ENCODE results near the gene PASD1.
"Not testable (repeated sequence)": the region's sequence is repeated elsewhere in the genome, so short reads cannot be mapped to it uniquely, and the experiment has no call there.

The PASD1 gene

DNA sequence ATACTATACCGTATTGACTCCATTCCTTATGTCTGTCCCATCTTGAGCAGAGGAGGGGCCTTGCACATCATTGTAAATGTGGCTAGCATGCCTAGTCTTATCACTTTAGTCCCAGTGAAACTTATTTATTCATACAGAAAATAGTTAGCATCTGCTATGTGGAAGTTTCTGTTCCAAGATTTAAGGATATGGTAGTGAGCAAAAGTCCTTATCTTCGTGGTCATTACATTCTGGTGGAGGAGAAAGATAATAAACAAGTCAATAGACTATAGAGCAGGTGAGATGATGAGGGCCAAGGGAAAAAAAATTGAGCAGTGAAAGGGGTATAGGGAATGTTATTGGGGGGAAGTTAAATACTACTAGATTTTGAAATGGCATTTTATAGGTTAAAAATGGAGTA lies 68.3 kb downstream of the PASD1 start:
- no peak for DNase-seq

DNA sequence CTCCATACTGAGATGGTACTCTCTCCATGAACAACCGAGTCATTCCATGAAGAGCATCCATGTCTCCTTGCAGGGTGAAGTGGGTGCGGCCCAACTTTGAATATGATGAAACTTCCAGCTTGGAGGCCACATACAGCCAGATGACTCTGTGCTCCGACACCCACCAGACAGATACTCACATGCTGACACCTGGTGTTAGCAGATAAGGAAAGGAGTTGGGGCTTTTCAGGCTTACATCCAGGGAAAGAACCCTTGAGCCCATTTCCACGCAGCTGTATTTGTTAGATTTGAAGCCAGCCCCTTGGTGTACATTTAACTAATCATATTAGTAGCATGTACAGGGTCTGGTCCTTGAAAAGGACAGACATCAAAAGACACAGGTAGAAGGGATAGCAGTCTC lies 69.7 kb downstream of the PASD1 start:
- DNase-seq: no peak

GRCh38 chrX:151634937-151635336 lies 71.5 kb downstream of the PASD1 start:
- no peak for DNase-seq

DNA sequence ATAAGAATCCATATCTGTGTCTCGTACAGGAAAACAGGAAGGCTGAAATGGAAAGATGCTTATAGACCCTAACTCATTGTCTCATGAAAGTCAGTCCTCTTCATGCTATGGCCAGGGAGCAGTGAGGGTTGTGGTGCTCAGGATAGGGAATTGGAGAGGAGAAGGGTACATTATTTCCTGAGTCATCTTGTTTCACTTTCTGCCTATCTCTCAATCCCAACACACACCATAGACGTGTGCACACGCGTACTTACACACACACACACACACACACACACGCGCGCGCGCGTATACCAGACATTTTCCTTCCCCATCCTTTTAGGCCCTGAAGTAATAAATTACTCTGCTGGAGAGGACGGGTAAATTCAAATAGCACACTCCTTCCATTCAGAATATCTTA lies 78.1 kb downstream of the PASD1 start:
- no peak for DNase-seq

GRCh38 chrX:151675121-151675746 lies 111.8 kb downstream of the PASD1 start:
- DNase-seq: no peak

- DNase-seq: no peak
These were observed 112.7 kb downstream of the PASD1 start for GRCh38 chrX:151676196-151676595.

DNA sequence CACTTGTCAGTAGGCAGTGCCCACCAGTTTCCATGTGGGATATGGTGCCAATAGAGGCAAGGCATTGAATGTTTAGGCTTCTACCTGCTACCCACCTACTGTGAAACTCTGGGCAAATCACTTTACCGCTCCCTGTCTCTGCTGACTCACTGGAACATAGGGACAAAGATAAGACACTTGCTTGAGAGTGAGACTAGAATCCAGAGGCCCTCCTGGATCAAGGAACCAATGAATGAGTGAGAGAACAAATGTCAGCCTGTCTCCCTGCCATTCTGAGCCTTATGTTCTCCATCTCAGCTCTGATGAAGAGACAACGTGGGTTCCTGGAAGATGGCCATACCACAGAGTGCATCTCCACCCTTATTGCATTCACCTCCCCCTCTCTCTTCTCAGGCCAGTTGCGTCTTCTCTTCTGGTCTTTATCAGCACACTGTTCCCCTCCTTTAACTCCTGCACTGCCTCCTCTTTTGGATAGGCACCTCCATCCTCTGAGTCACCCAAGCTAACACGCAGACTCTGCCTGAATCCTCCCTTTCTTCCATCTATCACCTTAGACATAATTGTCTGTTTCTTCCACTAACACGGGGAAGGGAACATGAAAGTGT lies 116.4 kb downstream of the PASD1 start:
- no peak for DNase-seq

- DNase-seq: peak; percentile 20
These were observed 117.3 kb downstream of the PASD1 start for GRCh38 chrX:151680805-151681204.

GRCh38 chrX:151687635-151688034 lies 124.2 kb downstream of the PASD1 start:
- DNase-seq: no peak

DNA sequence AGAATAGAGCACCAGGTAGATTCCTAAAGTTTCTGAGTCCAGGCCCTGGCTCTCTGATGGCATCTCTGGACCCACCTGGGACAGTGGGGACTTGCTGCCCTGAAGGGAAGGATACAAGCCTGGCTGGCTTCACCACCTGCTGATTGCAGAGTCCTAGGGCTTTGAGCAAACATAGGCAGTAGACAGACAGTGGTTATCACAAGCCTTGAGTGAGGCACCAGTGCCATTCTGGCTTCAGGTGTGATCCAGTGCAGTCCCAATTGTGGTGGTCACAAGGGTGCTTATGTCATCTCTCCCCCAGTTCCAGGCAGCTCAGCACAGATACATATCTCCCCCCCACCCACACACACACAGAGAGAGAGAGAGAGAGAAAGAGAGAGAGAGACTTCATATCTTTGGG lies 125.2 kb downstream of the PASD1 start:
- no peak for DNase-seq

GRCh38 chrX:151692825-151693224 lies 129.3 kb downstream of the PASD1 start:
- DNase-seq: no peak

DNA sequence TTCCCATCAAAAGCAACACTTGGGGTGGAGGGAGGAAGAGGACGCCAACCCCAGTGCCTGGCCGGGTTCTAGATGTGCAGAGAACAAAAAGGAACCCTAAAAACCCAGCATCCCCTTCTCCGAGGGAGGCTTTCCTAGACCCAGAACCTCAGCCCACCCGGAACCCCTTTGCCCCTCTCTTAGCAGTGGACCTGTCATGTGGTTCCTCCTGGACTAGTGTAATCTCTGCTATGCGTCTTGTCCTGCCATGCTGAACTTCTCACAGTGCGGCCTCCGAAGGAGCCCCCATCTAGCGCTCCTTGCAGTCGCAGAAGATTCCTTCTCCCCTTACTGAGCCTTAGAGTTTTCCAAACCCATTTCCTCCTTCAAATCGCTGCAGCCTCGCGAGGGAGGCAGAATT lies 130.6 kb downstream of the PASD1 start:
- no peak for DNase-seq

- DNase-seq: no peak
These were observed 131.4 kb downstream of the PASD1 start, which contains the start of gene PRRG3 for GRCh38 chrX:151694661-151695582. Gene PRRG3, plus strand, starts transcription at chrX:151695458. Its CDS starts 3,357 bp downstream, at chrX:151698815.

- DNase-seq: no peak
These were observed 132.3 kb downstream of the PASD1 start for GRCh38 chrX:151695583-151696340.

GRCh38 chrX:151697082-151697481 lies 133.6 kb downstream of the PASD1 start:
- not testable (repeated sequence) for DNase-seq

- no peak for DNase-seq
These were observed 134.0 kb downstream of the PASD1 start for GRCh38 chrX:151697522-151697921.

DNA sequence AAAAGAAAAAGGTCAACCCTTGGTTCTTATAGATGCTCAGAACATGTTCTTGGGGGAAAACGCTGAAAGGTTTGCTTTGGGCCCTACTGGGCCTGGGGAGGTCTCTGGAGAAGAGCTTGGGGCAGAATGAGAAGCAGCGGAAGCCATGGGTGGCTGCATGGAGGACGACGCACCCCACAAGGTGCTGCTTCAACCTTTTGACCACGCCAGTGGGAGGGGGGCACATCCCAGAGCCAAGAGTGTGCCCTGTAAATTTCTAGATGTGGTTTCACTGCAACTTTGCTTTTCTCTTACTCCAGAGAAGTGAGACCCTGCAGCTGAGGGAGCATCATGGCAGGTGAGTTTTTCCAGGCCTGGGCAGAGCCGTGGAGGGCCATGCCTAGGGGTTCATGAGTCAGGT lies 135.0 kb downstream of the PASD1 start:
- DNase-seq: no peak

DNA sequence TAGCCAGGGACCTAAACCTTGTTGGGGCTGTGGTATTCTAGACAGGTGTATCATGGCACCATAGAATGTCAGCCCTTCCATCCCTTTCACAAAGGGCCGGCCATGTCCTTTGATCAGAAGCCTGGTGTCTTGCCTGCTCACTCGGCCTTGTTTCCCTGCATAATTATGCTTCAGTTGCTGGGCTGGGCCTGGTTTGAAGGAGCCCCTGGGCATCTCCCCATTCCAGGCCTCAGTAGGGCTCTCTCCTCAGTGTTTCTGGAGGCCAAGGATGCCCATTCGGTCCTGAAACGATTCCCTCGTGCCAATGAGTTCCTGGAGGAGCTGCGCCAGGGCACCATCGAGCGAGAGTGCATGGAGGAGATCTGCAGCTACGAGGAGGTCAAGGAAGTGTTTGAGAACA lies 136.3 kb downstream of the PASD1 start:
- DNase-seq: no peak

- no peak for DNase-seq
These were observed 137.1 kb downstream of the PASD1 start for GRCh38 chrX:151700581-151700980.

GRCh38 chrX:151701071-151701470 lies 137.6 kb downstream of the PASD1 start:
- no peak for DNase-seq

DNA sequence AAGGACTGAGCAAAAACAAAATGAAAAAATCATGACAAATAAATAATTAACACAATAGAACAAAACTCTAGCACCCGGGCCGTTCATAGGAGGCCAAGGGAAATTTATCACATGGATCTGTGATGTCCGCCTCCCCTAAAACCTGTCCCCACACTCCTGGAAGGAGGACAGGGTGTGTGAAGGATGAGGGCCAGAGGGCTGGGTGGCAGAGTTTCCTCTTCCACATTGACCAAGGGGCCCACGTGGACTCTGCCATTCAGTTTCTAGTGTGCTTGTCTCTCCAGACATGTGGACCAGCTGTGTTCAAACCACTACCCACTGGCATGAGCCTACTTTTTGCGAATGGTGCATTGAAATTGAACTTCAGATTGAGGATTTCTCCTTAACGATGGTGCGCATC lies 138.1 kb downstream of the PASD1 start:
- DNase-seq: no peak

GRCh38 chrX:151702026-151702714 lies 138.7 kb downstream of the PASD1 start:
- DNase-seq: no peak
